Measurements from ENCODE around the gene CLEC16A.
"Not testable (repeated sequence)": the region's sequence is repeated elsewhere in the genome, so short reads cannot be mapped to it uniquely, and the experiment has no call there.

CLEC16A gene

GRCh38 chr16:10935226-10935915 is 9.0 kb upstream of the CLEC16A start:
- H3K9me3 ChIP-seq (ENCODE audit: control insufficient read depth, insufficient read depth, low read depth, low read length): no peaks in the 10 kb centered on the region
- peaks cover 6% of the 10 kb centered on the region; the same call in 1 of the 2 replicates for H3K4me1 ChIP-seq (ENCODE audit: control insufficient read depth, insufficient read depth, low read length)
- H3K4me3 ChIP-seq (ENCODE audit: low read depth, low read length): no peak overlapping the region
- no peaks in the 10 kb centered on the region for H3K27me3 ChIP-seq (ENCODE audit: control insufficient read depth, insufficient read depth, low read length)
- peaks cover 26% of the 10 kb centered on the region for H3K36me3 ChIP-seq (ENCODE audit: control insufficient read depth, insufficient read depth, low read length)
- no peak overlapping the region for H3K9ac ChIP-seq (ENCODE audit: low read length)
- no peak overlapping the region for H3K27ac ChIP-seq (ENCODE audit: low read depth, low read length)

DNA sequence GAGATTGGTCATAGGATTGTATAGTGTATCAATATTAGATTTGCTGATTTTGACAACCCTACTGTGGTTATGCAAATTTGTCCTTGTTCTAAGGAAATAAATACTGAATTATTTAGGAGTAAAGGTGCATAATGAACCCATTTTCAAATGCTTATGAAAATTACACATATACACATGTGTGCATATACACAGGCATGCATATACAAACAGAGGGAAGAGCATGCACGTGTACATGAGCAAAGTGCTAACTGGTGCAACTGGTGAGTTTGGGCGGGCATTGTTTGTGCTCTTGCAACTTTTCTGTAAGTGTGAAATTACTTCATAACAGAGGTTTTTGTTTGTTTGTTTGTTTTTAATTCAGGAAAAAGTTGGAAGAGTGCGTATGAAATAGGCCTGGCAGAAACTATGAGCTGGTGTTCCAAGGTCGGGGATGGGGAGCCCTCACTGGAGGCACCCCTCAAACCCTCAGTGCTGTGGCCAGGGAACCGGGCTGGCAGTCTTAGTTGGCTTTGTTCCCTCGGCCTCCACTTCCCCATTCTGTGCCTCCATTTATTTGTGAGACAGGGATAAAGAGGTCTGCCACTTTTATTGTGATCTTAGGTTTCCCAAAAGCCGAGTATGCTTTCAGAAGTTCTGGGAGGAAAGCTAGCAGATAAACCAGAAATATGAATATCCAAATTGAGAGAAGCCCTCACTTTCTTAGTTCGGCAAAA is 7.9 kb upstream of the CLEC16A start:
- H3K9me3 ChIP-seq (ENCODE audit: control insufficient read depth, insufficient read depth, low read depth, low read length): no peaks in the 10 kb centered on the region
- peaks cover 26% of the 10 kb centered on the region for H3K36me3 ChIP-seq (ENCODE audit: control insufficient read depth, insufficient read depth, low read length)
- H3K4me1 ChIP-seq (ENCODE audit: control insufficient read depth, insufficient read depth, low read length): peaks cover 13% of the 10 kb centered on the region; the same call in 1 of the 2 replicates
- no peak overlapping the region for H3K9ac ChIP-seq (ENCODE audit: low read length)
- no peak overlapping the region for H3K4me3 ChIP-seq (ENCODE audit: low read depth, low read length)
- H3K27ac ChIP-seq (ENCODE audit: low read depth, low read length): no peak overlapping the region
- no peaks in the 10 kb centered on the region for H3K27me3 ChIP-seq (ENCODE audit: control insufficient read depth, insufficient read depth, low read length)

- H3K9me3 ChIP-seq (ENCODE audit: control insufficient read depth, insufficient read depth, low read depth, low read length): no peaks in the 10 kb centered on the region
- no peak overlapping the region for H3K9ac ChIP-seq (ENCODE audit: low read length)
- H3K4me1 ChIP-seq (ENCODE audit: control insufficient read depth, insufficient read depth, low read length): peaks cover 13% of the 10 kb centered on the region; the same call in 1 of the 2 replicates
- H3K4me3 ChIP-seq (ENCODE audit: low read depth, low read length): no peak overlapping the region
- peaks cover 26% of the 10 kb centered on the region for H3K36me3 ChIP-seq (ENCODE audit: control insufficient read depth, insufficient read depth, low read length)
- H3K27me3 ChIP-seq (ENCODE audit: control insufficient read depth, insufficient read depth, low read length): no peaks in the 10 kb centered on the region
- H3K27ac ChIP-seq (ENCODE audit: low read depth, low read length): no peak overlapping the region
Observed at GRCh38 chr16:10937068-10937859, 7.1 kb upstream of the CLEC16A start.

DNA sequence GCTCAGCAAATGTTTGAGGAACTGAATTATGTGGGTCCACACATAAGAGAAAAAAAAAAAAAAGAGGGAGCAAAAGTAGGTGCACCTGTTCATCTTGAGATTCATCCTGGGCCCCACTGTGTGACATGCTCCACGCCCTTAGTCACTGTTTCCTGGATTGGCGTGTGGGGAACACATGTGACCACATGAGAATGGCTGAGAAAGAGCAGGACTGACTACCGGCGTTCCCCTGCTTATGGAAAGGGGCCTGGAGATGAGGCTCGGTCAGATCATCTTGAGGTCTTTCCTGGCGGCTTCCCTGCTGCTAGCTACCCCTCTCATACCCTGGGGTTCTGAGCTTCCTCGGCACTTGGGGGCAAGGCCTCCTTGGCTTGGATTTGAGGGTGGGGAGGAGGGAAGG is 6.0 kb upstream of the CLEC16A start:
- no peak overlapping the region for H3K4me3 ChIP-seq (ENCODE audit: low read depth, low read length)
- H3K36me3 ChIP-seq (ENCODE audit: control insufficient read depth, insufficient read depth, low read length): peaks cover 22% of the 10 kb centered on the region
- H3K4me1 ChIP-seq (ENCODE audit: control insufficient read depth, insufficient read depth, low read length): peaks cover 17% of the 10 kb centered on the region
- no peaks in the 10 kb centered on the region for H3K9me3 ChIP-seq (ENCODE audit: control insufficient read depth, insufficient read depth, low read depth, low read length)
- no peak overlapping the region for H3K9ac ChIP-seq (ENCODE audit: low read length)
- no peaks in the 10 kb centered on the region for H3K27me3 ChIP-seq (ENCODE audit: control insufficient read depth, insufficient read depth, low read length)
- H3K27ac ChIP-seq (ENCODE audit: low read depth, low read length): no peak overlapping the region

DNA sequence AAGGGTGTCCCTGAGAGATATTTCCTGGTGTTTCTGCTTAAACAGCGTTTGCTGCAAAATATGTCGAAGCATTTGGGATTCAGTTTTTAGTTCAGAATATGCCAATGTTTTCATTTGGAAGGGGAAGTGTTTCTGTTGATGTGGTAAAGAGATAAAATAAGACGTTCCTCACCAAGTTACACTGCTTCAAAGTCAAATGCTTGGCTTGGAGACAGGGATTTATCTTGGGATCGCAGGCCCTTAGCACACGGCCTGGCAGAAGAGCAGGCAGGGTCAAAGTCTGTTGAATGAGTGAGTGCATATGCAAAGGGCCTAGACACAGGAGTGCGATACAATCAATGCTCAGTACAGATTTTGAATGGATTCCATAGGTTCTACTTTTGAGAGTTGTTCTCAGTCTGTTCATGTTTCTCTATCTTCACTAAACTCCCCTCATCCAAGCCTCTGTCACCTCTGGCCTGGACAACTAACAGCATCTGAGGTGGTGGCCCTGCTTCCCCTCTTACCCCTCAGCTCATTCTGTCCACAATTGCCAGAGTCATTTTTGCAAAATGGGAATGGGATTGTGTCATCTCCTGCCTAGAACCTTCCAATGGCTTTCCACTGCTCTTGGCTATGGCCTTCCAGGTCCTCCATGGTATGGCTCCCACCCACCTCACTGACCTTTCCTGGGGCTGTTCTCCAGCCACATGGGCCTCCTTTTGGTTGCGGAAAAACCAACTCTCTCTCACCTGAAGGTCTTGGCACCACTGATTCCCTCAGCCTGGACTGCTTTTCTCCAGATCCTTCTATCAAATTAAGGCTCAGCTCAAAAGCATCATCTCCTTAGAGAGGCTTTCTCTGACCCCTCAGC is 5.3 kb upstream of the CLEC16A start:
- Histone ChIP-seq H3K27ac (ENCODE audit: low read depth, low read length) (no peak overlapping the region), H3K9me3 (ENCODE audit: control insufficient read depth, insufficient read depth, low read depth, low read length) (no peaks in the 10 kb centered on the region), H3K27me3 (ENCODE audit: control insufficient read depth, insufficient read depth, low read length) (no peaks in the 10 kb centered on the region), H3K4me3 (ENCODE audit: low read depth, low read length) (no peak overlapping the region), H3K36me3 (ENCODE audit: control insufficient read depth, insufficient read depth, low read length) (peaks cover 15% of the 10 kb centered on the region), H3K9ac (ENCODE audit: low read length) (no peak overlapping the region), H3K4me1 (ENCODE audit: control insufficient read depth, insufficient read depth, low read length) (peaks cover 20% of the 10 kb centered on the region)

- Histone ChIP-seq H3K36me3 (ENCODE audit: control insufficient read depth, insufficient read depth, low read length) (peaks cover 15% of the 10 kb centered on the region), H3K27ac (ENCODE audit: low read depth, low read length) (no peak overlapping the region), H3K27me3 (ENCODE audit: control insufficient read depth, insufficient read depth, low read length) (no peaks in the 10 kb centered on the region), H3K9ac (ENCODE audit: low read length) (no peak overlapping the region), H3K4me3 (ENCODE audit: low read depth, low read length) (0 out of 2 replicates have a peak overlapping the region, but pooled peaks have one; percentile 79), H3K9me3 (ENCODE audit: control insufficient read depth, insufficient read depth, low read depth, low read length) (no peaks in the 10 kb centered on the region), H3K4me1 (ENCODE audit: control insufficient read depth, insufficient read depth, low read length) (peaks cover 20% of the 10 kb centered on the region)
Observed at GRCh38 chr16:10939649-10940234, 4.6 kb upstream of the CLEC16A start.

- Histone ChIP-seq H3K4me3 (ENCODE audit: low read depth, low read length) (peak overlapping the region; percentile 79), H3K9me3 (ENCODE audit: control insufficient read depth, insufficient read depth, low read depth, low read length) (no peaks in the 10 kb centered on the region), H3K9ac (ENCODE audit: low read length) (peak overlapping the region; percentile 56), H3K36me3 (ENCODE audit: control insufficient read depth, insufficient read depth, low read length) (peaks cover 15% of the 10 kb centered on the region), H3K27ac (ENCODE audit: low read depth, low read length) (no peak overlapping the region), H3K27me3 (ENCODE audit: control insufficient read depth, insufficient read depth, low read length) (no peaks in the 10 kb centered on the region; the same call in 1 of the 2 replicates), H3K4me1 (ENCODE audit: control insufficient read depth, insufficient read depth, low read length) (peaks cover 28% of the 10 kb centered on the region)
Observed at GRCh38 chr16:10940501-10941079, 3.8 kb upstream of the CLEC16A start.

- H3K27me3 ChIP-seq (ENCODE audit: control insufficient read depth, insufficient read depth, low read length): no peaks in the 10 kb centered on the region; the same call in 1 of the 2 replicates
Observed at GRCh38 chr16:10941127-10941933, 3.0 kb upstream of the CLEC16A start.

GRCh38 chr16:10941935-10942351 is 2.4 kb upstream of the CLEC16A start:
- peak overlapping the region; percentile 56 for H3K9ac ChIP-seq (ENCODE audit: low read length)
- H3K4me3 ChIP-seq (ENCODE audit: low read depth, low read length): peak overlapping the region; percentile 79
- H3K27ac ChIP-seq (ENCODE audit: low read depth, low read length); H3K27me3 ChIP-seq (ENCODE audit: control insufficient read depth, insufficient read depth, low read length); H3K9me3 ChIP-seq (ENCODE audit: control insufficient read depth, insufficient read depth, low read depth, low read length): not testable (repeated sequence)
- peaks cover 42% of the 10 kb centered on the region for H3K4me1 ChIP-seq (ENCODE audit: control insufficient read depth, insufficient read depth, low read length)
- H3K36me3 ChIP-seq (ENCODE audit: control insufficient read depth, insufficient read depth, low read length): peaks cover 12% of the 10 kb centered on the region

More at GRCh38 chr16:10941127-10941933, 3.0 kb upstream of the CLEC16A start:
- peak overlapping the region; percentile 79 for H3K4me3 ChIP-seq (ENCODE audit: low read depth, low read length)
- H3K27ac ChIP-seq (ENCODE audit: low read depth, low read length): no peak overlapping the region
- no peaks in the 10 kb centered on the region for H3K9me3 ChIP-seq (ENCODE audit: control insufficient read depth, insufficient read depth, low read depth, low read length)
- peaks cover 36% of the 10 kb centered on the region for H3K4me1 ChIP-seq (ENCODE audit: control insufficient read depth, insufficient read depth, low read length)
- H3K36me3 ChIP-seq (ENCODE audit: control insufficient read depth, insufficient read depth, low read length): peaks cover 15% of the 10 kb centered on the region
- peak overlapping the region; percentile 56 for H3K9ac ChIP-seq (ENCODE audit: low read length)
